Lower lobe of right lung (tissue), 2 donors: Measurements from ENCODE around the gene SLC19A1. TPM values are rescaled to one million over a fixed set of nuclear protein-coding genes. Genes with fewer than 3 reads are reported as not detected.

Experiments
- ATAC-seq, 2 donors: fragments of 200-7000 bp; cut with Tn5 transposase; one replicate each; pipeline ENCODE4 v1.9.1; 2020 to 2022; ENCODE audit warnings: mild to moderate bottlenecking in 2 of 2, moderate library complexity in 2 of 2
- DNase-seq: peaks from one replicate; pipeline ENCODE4 v3.0.0-alpha.2; 2020
- H3K27ac ChIP-seq: fragments of 200-600 bp; one replicate; pipeline ENCODE4 v1.8.0; 2022
- H3K27me3 ChIP-seq: fragments of 200-600 bp; one replicate; pipeline ENCODE4 v1.8.0; 2022; ENCODE audit warnings: low read depth
- H3K36me3 ChIP-seq: fragments of 200-600 bp; one replicate; pipeline ENCODE4 v1.8.0; 2022; ENCODE audit warnings: mild to moderate bottlenecking
- H3K4me1 ChIP-seq: fragments of 200-600 bp; one replicate; pipeline ENCODE4 v1.8.0; 2022
- H3K4me3 ChIP-seq: fragments of 200-600 bp; one replicate; pipeline ENCODE4 v1.8.0; 2022; ENCODE audit warnings: mild to moderate bottlenecking
- H3K9me3 ChIP-seq: fragments of 200-600 bp; one replicate; pipeline ENCODE4 v1.8.0; 2022
- intact Hi-C: fragments of 100-400 bp; cut with DNase I; formaldehyde crosslinking; loops from one replicate; pipeline ENCODE4 v1.11.0; 2022
- total RNA-seq: library from RNA; stranded (reverse); fragmentation: NEBNext Ultra II Directional; extraction: Animal tissue kit (Norgen Biotek cat#: 25700); gene quantifications from one replicate; pipeline ENCODE4 v1.2.1, GENCODE V29; 2021
- TF ChIP-seq, protein P1 (sequence below): fragments of 200-600 bp; IDR thresholded peaks from one replicate; pipeline ENCODE4 v1.8.0; 2022; ENCODE audit warnings: antibody characterized with exemption, mild to moderate bottlenecking
- donor health status: DM: no; HTN: yes; CAD: no; lungs with severe emphysema.

Gene SLC19A1
- total RNA-seq, 1 donor from 2014 or later = 50.7 TPM

- TF ChIP-seq, protein P1, sequence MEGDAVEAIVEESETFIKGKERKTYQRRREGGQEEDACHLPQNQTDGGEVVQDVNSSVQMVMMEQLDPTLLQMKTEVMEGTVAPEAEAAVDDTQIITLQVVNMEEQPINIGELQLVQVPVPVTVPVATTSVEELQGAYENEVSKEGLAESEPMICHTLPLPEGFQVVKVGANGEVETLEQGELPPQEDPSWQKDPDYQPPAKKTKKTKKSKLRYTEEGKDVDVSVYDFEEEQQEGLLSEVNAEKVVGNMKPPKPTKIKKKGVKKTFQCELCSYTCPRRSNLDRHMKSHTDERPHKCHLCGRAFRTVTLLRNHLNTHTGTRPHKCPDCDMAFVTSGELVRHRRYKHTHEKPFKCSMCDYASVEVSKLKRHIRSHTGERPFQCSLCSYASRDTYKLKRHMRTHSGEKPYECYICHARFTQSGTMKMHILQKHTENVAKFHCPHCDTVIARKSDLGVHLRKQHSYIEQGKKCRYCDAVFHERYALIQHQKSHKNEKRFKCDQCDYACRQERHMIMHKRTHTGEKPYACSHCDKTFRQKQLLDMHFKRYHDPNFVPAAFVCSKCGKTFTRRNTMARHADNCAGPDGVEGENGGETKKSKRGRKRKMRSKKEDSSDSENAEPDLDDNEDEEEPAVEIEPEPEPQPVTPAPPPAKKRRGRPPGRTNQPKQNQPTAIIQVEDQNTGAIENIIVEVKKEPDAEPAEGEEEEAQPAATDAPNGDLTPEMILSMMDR = no peak
- H3K27me3 ChIP-seq = no peaks in the 10 kb centered on the region
- no peak overlapping the region for H3K4me3 ChIP-seq
- ATAC-seq (no peak), DNase-seq (peak; percentile 10)
- intact Hi-C loops = no loop called here
- H3K9me3 ChIP-seq = no peaks in the 10 kb centered on the region
- no peaks in the 10 kb centered on the region for H3K4me1 ChIP-seq
- H3K27ac ChIP-seq = no peak overlapping the region
- peaks cover 49% of the 10 kb centered on the region for H3K36me3 ChIP-seq
Measured at GRCh38 chr21:45496151-45496967, 45.9 kb downstream of the SLC19A1 start.

- no peaks in the 10 kb centered on the region for H3K27me3 ChIP-seq
- H3K4me3 ChIP-seq = no peak overlapping the region
- TF ChIP-seq, protein P1 = no peak
- no peaks in the 10 kb centered on the region for H3K9me3 ChIP-seq
- intact Hi-C loops = no loop called here
- H3K27ac ChIP-seq = no peak overlapping the region
- DNase-seq (no peak), ATAC-seq (no peak)
- no peaks in the 10 kb centered on the region for H3K4me1 ChIP-seq
- H3K36me3 ChIP-seq = peaks cover 50% of the 10 kb centered on the region
Measured at GRCh38 chr21:45494851-45495680, 47.2 kb downstream of the SLC19A1 start.

- peaks cover 48% of the 10 kb centered on the region for H3K36me3 ChIP-seq
- no peak overlapping the region for H3K4me3 ChIP-seq
- H3K9me3 ChIP-seq = no peaks in the 10 kb centered on the region
- H3K27me3 ChIP-seq = no peaks in the 10 kb centered on the region
- TF ChIP-seq, protein P1 = no peak
- no peaks in the 10 kb centered on the region for H3K4me1 ChIP-seq
- DNase-seq (no peak), ATAC-seq (no peak)
- intact Hi-C loops = no loop called here
- H3K27ac ChIP-seq = no peak overlapping the region
Measured at GRCh38 chr21:45494135-45494850, 47.9 kb downstream of the SLC19A1 start.

DNA sequence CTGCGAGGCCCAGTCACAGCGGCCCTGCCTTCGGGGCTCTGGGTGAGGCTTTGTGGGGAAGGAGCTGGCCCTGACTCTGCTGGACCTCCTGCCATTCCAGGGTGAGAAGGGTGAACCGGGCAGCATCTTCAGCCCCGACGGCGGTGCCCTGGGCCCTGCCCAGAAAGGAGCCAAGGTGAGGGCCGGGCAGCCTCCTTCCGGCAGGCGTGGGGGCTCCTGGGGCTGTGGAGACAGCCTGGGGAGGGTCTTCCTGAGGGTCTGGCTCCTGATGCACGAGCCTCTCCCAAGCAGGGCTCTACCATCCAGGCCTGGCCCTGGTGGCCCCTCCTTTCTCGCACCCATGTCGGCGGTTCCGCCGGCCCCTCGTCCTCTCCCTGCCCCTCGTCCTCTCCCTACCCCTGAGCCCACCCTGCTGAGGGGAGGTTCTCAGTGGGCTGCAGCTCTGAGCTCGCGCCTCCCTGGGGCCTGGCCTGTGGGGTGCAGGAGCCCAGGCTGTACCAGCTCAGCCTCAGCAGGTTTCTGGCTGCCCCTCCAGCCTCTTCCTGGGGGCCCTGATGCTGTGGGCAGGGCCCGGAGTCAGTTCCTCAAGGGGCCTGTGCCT lies 48.7 kb downstream of the SLC19A1 start:
- intact Hi-C loops = no loop called here

More for the DNA sequence above, 48.7 kb downstream of the SLC19A1 start:
- ATAC-seq (no peak), DNase-seq (no peak)
- no peaks in the 10 kb centered on the region for H3K9me3 ChIP-seq
- no peaks in the 10 kb centered on the region for H3K4me1 ChIP-seq
- TF ChIP-seq, protein P1 = no peak
- no peaks in the 10 kb centered on the region for H3K27me3 ChIP-seq
- no peak overlapping the region for H3K4me3 ChIP-seq
- peaks cover 40% of the 10 kb centered on the region for H3K36me3 ChIP-seq
- H3K27ac ChIP-seq = no peak overlapping the region
